HG03280 (cell line): ENCODE measurements around the gene POLR2H.

Experiments used
- ATAC-seq: cut with Tn5 transposase; IDR thresholded peaks from one replicate; pipeline ENCODE4 v1.9.1; 2021; ENCODE audit warnings: mild to moderate bottlenecking, moderate library complexity; ENCODE audit not compliant: unreplicated experiment

Gene POLR2H

GRCh38 chr3:184368116-184368515 is 6.6 kb downstream of the POLR2H start:
- ATAC-seq, result no peak

GRCh38 chr3:184368586-184369183 is 7.2 kb downstream of the POLR2H start:
- no peak for ATAC-seq

GRCh38 chr3:184371570-184372018 is 10.1 kb downstream of the POLR2H start:
- no peak for ATAC-seq

- ATAC-seq, result no peak
Observed at GRCh38 chr3:184372296-184372821, 10.8 kb downstream of the POLR2H start.

- ATAC-seq, result no peak
Observed at GRCh38 chr3:184372911-184373310, 11.4 kb downstream of the POLR2H start.

- no peak for ATAC-seq
Observed at GRCh38 chr3:184373422-184373821, 11.9 kb downstream of the POLR2H start.

- ATAC-seq, result no peak
Observed at GRCh38 chr3:184375747-184376461, 14.4 kb downstream of the POLR2H start.

GRCh38 chr3:184377374-184377773 is 15.9 kb downstream of the POLR2H start:
- no peak for ATAC-seq

GRCh38 chr3:184377882-184378445 is 16.5 kb downstream of the POLR2H start, which contains the start of gene THPO:
THPO (minus strand) TSS chr3:184378207; CDS start chr3:184376259, 1,948 bp downstream.
- ATAC-seq, result no peak

GRCh38 chr3:184378651-184379357 is 17.3 kb downstream of the POLR2H start:
- ATAC-seq, result no peak

- ATAC-seq, result no peak
Observed at GRCh38 chr3:184379358-184380184, 18.1 kb downstream of the POLR2H start, which contains the start of gene CHRD. CHRD (plus strand) TSS chr3:184380054; CDS start chr3:184380319, 265 bp downstream.

- ATAC-seq, result no peak
Observed at GRCh38 chr3:184380185-184380626, 18.7 kb downstream of the POLR2H start.

- ATAC-seq, result no peak
Observed at GRCh38 chr3:184380627-184381260, 19.2 kb downstream of the POLR2H start.

GRCh38 chr3:184381261-184382224 is 20.0 kb downstream of the POLR2H start:
- no peak for ATAC-seq

- ATAC-seq, result no peak
Observed at GRCh38 chr3:184382326-184383032, 21.0 kb downstream of the POLR2H start.

GRCh38 chr3:184383033-184383740 is 21.7 kb downstream of the POLR2H start:
- ATAC-seq, result no peak

- no peak for ATAC-seq
Observed at GRCh38 chr3:184384342-184384741, 22.8 kb downstream of the POLR2H start.
